Measurements from ENCODE around the gene RTL10. TPM values are rescaled to one million over a fixed set of nuclear protein-coding genes. Genes with fewer than 3 reads are reported as not detected.

Gene RTL10
- total and polyA plus RNA-seq, 2 experiments from 2014 or later, result 13.0 to 15.9 TPM

DNA sequence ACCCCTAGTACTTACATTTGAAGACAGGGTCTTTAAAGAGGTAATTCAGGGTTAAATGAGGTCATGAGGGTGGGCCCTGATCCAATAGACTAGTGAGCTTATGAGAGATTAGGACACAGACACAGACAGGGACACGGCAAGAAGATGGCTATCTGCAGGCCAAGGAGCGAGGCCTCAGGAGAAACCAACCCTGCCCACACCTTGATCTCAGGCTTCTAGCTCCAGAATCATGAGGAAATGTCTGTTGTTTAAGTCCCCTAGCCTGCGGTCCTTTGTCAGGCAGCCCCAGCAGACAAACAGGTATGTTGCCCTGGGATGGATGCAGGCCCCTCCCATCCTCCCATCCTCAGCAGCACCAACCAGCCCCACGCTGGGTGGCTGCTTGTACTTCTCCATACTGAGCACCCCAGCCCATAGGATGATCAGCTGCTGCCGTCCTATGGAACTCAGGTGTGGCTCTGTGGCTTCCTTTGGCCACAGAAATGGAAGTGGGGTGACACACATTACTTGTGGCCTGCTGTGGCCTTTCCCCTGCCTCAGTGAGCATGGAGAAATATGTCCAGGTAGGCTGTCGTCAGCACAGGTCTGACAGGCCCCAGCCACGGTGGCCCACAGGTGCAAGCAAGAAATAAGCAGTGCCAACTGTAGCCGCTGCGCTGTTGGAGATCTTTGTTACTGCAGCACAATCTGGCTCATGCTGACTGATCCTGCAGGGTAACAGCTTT lies 7.9 kb downstream of the RTL10 start:
- 87% methylated on average over 9 of the region's 9 CpGs for WGBS (ENCODE audit: low lambda C conversion rate, missing lambda C conversion rate)
- no peaks in the 10 kb centered on the region for H3K9me2 ChIP-seq (replicated peaks; ENCODE audit: insufficient read depth)
- H3K27ac ChIP-seq, result no peak overlapping the region
- H3K4me1 ChIP-seq (ENCODE audit: insufficient read depth), result peaks cover 28% of the 10 kb centered on the region
- no peaks in the 10 kb centered on the region for H4K20me1 ChIP-seq (ENCODE audit: insufficient read depth, poor library complexity, severe bottlenecking)
- H2AFZ ChIP-seq, result no peak overlapping the region
- no peak for TF ChIP-seq EZH2phosphoT487 (IDR thresholded peaks at IDR 0.05; ENCODE audit: low read depth, severe bottlenecking, unreplicated experiment)
- TF ChIP-seq, protein P1, sequence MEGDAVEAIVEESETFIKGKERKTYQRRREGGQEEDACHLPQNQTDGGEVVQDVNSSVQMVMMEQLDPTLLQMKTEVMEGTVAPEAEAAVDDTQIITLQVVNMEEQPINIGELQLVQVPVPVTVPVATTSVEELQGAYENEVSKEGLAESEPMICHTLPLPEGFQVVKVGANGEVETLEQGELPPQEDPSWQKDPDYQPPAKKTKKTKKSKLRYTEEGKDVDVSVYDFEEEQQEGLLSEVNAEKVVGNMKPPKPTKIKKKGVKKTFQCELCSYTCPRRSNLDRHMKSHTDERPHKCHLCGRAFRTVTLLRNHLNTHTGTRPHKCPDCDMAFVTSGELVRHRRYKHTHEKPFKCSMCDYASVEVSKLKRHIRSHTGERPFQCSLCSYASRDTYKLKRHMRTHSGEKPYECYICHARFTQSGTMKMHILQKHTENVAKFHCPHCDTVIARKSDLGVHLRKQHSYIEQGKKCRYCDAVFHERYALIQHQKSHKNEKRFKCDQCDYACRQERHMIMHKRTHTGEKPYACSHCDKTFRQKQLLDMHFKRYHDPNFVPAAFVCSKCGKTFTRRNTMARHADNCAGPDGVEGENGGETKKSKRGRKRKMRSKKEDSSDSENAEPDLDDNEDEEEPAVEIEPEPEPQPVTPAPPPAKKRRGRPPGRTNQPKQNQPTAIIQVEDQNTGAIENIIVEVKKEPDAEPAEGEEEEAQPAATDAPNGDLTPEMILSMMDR (IDR thresholded peaks at IDR 0.05; ENCODE audit: poor library complexity), result no peak
- no peaks in the 10 kb centered on the region for H3K9me3 ChIP-seq (ENCODE audit: low read depth)
- no peaks in the 10 kb centered on the region for H3K36me3 ChIP-seq (replicated peaks; ENCODE audit: insufficient read depth, low read depth)
- H3K4me2 ChIP-seq, result no peak overlapping the region
- H3K4me3 ChIP-seq, result no peak overlapping the region
- peaks cover 34% of the 10 kb centered on the region for H3K79me2 ChIP-seq
- DNase-seq (ENCODE audit: low spot score), result no peak
- H3K27me3 ChIP-seq, result no peaks in the 10 kb centered on the region

DNA sequence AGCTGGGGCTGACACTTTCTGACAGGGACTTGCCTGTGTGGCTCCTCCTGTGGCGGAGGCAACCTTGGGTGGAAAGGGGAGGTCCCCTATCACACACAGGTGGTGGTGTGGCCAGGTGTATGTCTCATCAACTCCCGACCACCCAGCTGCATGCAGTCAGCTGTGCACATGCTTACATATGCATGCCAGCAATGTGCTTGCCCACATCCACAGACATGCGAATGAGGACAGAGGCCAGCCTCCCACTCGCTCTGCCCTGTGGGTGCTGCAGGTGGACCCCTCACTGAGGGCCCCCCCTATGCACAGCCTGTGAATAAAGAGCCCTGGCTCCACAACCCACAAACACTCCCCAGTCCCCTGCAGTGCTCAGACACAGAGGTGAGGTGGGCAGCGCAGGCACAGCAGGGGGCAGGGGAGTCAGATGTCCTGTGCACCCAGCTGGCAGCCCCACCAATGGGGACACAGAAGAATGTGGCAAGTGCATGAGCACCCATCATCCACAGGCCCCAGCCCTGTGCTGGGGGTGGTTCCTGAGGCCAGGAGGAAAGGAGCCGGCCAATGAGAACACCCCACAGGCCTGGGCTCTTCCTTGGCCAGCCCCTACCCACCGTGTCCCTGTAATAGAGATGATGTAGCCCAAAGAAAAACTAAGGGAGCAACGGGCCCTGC lies 9.5 kb downstream of the RTL10 start:
- Histone ChIP-seq H3K9me3 (ENCODE audit: low read depth) (no peaks in the 10 kb centered on the region), H3K27me3 (no peaks in the 10 kb centered on the region), H3K36me3 (replicated peaks; ENCODE audit: insufficient read depth, low read depth) (no peaks in the 10 kb centered on the region), H3K4me1 (ENCODE audit: insufficient read depth) (peaks cover 20% of the 10 kb centered on the region), H3K27ac (no peak overlapping the region), H3K4me3 (no peak overlapping the region), H4K20me1 (ENCODE audit: insufficient read depth, poor library complexity, severe bottlenecking) (no peaks in the 10 kb centered on the region), H3K79me2 (peaks cover 20% of the 10 kb centered on the region), H2AFZ (no peak overlapping the region), H3K4me2 (no peak overlapping the region), H3K9me2 (replicated peaks; ENCODE audit: insufficient read depth) (no peaks in the 10 kb centered on the region)
- DNase-seq (ENCODE audit: low spot score), result no peak
- TF ChIP-seq, protein P1 (IDR thresholded peaks at IDR 0.05; ENCODE audit: poor library complexity), result no peak
- TF ChIP-seq EZH2 (IDR thresholded peaks at IDR 0.05; ENCODE audit: borderline replicate concordance) (no peak), EZH2phosphoT487 (IDR thresholded peaks at IDR 0.05; ENCODE audit: low read depth, severe bottlenecking, unreplicated experiment) (no peak)
- WGBS (ENCODE audit: low lambda C conversion rate, missing lambda C conversion rate), result 84% methylated on average over 8 of the region's 8 CpGs

DNA sequence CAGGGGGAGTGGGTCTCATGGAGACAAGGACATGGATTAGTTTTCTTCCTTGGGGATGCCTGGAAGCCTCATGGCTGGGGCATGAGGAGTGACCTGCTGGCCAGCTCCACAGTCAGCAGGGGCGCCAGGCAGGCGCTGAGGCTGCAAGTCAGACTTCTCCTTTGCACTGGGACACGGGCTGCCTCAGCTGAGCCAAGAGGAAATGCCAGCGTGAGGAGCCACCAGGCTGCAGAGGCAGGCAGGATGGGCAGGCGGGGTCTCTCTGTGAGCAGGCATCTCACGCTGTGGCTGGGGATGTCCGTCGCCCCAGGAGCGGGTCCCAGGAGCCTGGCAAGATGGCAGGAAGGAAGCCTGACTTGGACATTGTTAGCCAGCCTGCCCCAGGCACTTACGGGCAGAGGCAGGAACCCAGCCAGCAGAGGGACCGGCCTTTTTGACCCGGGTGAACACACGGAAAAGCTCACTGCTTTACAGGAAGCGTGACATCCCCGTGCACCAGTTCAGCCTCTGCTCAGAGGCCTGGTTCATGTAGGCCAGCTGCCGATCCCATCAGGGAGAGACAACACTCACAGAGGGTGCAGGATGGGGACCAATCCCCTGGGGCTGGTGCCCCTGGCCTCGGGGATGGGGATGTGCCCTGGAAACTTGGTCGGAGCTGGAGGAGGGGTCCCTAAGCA lies 10.2 kb downstream of the RTL10 start:
- Histone ChIP-seq H3K4me1 (ENCODE audit: insufficient read depth) (peaks cover 16% of the 10 kb centered on the region), H3K9me3 (ENCODE audit: low read depth) (no peaks in the 10 kb centered on the region), H3K27me3 (no peaks in the 10 kb centered on the region), H4K20me1 (ENCODE audit: insufficient read depth, poor library complexity, severe bottlenecking) (no peaks in the 10 kb centered on the region), H3K36me3 (replicated peaks; ENCODE audit: insufficient read depth, low read depth) (no peaks in the 10 kb centered on the region), H2AFZ (no peak overlapping the region), H3K79me2 (peaks cover 20% of the 10 kb centered on the region), H3K4me3 (no peak overlapping the region), H3K27ac (no peak overlapping the region), H3K4me2 (no peak overlapping the region), H3K9me2 (replicated peaks; ENCODE audit: insufficient read depth) (no peaks in the 10 kb centered on the region)
- TF ChIP-seq EZH2phosphoT487 (IDR thresholded peaks at IDR 0.05; ENCODE audit: low read depth, severe bottlenecking, unreplicated experiment) (no peak), EZH2 (IDR thresholded peaks at IDR 0.05; ENCODE audit: borderline replicate concordance) (no peak)
- TF ChIP-seq, protein P1 (IDR thresholded peaks at IDR 0.05; ENCODE audit: poor library complexity), result no peak
- WGBS (ENCODE audit: low lambda C conversion rate, missing lambda C conversion rate), result 83% methylated on average over 18 of the region's 18 CpGs
- no peak for DNase-seq (ENCODE audit: low spot score)
